Skin epidermis (tissue), 12 donors: ENCODE results near the gene ABHD5.
A peak's percentile ranks its signal among the peaks of the same experiment; 100 is the strongest.
"Not testable (repeated sequence)": the region's sequence is repeated elsewhere in the genome, so short reads cannot be mapped to it uniquely, and the experiment has no call there.

ENCODE experiments used
- H3K27ac ChIP-seq, 21 experiments: fragments of 200-600 bp; sonication (generic) in 11 of 21; one replicate each; pipeline ENCODE4 v1.5.0; 2020; ENCODE audit warnings: mild to moderate bottlenecking in 3 of 21, inconsistent platforms in 2 of 21, moderate library complexity in 2 of 21
- H3K4me3 ChIP-seq, 7 experiments: fragments of 200-600 bp; sonication (generic) in 2 of 7; one replicate each; pipeline ENCODE4 v1.5.0; 2020; ENCODE audit warnings: inconsistent platforms in 2 of 7, mild to moderate bottlenecking in 2 of 7, moderate library complexity in 1 of 7

Gene ABHD5

DNA sequence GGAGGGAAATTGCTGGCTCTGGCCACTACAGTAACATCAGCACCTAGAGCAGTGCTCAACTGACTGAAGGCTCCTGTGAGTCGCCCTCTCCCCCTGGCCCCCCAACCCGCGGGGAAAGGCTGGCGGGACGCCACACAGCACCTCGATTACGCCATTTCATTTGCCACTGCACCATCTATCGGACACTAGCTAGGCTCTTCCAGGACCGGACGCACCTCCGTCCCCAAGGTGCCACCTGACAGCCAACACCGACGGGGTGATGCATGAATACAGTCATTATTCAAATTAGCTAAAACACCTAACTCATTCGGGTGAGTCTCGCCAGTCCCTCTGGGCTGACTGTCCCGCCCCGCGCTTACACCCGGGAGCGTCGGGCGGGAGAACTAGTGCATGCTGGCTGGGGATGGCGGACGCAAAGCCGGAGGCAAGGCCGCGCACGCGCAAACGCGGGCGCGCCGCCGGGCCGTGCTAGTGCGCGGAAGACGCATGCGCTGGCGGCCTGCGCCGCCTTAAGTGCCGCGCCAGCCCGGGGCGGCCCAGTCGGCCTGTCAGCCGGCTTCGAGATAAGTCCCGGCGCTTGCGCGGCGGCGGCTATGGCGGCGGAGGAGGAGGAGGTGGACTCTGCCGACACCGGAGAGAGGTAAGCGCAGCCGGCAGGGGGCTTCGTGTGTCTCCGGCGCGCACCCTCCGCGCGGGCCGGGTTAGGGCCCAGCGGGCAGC lies at the start of gene ABHD5:
TSS of gene ABHD5 (plus strand) at position 539 of the 720 bp plus-strand sequence. CDS start at position 594, 55 bp downstream.
- H3K4me3 ChIP-seq, result peak within 1 kb of the TSS; percentile 68 to 96 (median 85)

DNA sequence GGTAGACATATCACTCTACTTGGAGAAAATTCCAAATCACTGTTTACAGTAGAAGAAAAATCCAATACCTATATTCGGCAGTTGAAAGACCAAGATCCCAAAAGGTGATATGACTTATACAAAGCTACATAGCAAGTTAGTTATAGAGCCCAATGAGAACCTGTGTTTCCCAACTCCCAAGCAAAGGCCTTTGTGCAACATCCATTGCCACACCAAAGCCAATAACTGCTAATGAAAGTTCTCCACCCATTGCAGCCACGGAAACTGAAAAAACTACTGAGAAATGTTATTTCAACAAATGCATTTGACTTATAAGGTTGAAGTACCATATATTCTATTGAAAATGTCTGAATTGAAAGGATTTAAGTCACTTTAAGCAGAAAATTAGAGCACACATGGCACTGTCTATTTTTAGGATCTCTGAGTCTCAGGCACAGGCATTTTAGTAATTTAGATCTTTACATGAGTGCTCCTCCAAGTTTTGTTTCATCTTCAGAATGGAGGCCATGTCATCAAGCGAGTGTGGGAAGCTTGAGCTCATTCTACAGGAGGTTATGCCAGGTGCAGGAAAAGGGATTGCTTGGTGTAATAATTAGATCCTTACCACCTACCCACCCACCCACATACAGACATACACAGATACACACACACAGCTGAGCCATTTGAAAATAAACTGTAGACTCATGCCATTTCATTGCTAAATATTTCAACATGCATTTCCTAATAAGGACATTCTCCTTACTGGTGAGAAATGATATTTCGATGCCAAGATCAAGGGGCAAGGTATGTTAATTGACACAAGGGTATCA lies 49.2 kb upstream of the ABHD5 start:
- Histone ChIP-seq H3K27ac (peak overlapping the region in 1 of 21 experiments; percentile 14), H3K4me3 (no peak overlapping the region)

More for the DNA sequence above, at the start of gene ABHD5:
- H3K27ac ChIP-seq, result peak within 1 kb of the TSS; percentile 86 to 99 (median 95)

DNA sequence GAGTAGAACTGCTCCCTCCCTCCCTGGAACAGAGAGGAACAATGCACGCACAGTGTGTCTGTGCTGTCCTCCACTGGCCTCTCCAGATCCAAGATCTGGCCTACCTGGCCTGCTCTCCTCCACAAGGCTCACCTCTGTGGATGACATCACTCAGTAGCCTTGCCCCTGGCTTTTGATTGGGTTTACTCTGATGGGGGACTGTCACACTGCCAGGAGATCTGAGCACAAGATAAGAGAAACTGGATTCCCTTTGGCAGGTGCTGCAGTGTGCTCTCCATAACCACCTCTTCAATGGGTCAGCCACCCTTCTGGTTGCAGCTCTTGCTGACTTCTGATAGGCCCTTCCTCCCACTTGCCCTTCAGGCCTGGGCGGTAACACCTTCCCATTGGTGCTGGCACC lies 46.3 kb upstream of the ABHD5 start:
- no peak overlapping the region for H3K4me3 ChIP-seq
- no peak overlapping the region for H3K27ac ChIP-seq

DNA sequence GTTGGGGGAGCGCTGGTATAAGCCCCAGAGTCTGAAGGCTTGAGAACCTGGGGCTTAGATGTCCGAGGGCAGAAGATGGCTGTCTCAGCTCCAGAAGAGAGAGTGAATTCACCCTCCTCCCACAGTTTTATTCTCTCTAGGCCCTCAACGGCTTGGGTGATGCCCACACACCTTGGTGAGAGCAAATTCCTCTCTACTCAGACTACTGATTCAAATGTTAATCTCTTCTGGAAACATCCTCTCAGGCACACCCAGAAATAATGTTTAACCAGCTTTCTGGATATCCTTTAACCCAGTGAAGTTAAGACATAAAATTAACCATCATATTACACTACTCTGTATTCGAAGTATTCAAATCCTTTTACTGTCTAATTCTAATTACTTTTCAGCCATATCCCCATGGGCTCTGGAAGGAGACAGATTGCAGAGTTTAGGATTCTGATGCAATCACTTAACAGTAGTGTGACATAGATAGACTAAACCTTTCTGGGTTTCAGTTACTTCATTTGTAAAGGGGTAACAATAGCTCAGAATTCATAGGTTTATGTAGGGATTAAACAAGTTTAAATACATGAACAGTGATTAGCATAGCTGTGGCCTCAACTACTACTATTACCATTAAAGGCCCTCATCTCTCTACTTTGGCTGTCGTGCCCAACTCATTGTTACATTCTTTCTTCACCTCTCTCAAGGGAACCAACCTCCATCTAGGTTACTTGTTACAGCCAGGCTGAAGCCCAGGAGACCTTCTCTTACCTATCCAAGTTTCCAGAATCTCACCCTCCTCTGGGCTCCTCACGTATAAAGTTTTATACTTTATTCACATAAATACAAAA lies 43.2 kb upstream of the ABHD5 start:
- H3K27ac ChIP-seq, result no peak overlapping the region
- H3K4me3 ChIP-seq, result no peak overlapping the region

DNA sequence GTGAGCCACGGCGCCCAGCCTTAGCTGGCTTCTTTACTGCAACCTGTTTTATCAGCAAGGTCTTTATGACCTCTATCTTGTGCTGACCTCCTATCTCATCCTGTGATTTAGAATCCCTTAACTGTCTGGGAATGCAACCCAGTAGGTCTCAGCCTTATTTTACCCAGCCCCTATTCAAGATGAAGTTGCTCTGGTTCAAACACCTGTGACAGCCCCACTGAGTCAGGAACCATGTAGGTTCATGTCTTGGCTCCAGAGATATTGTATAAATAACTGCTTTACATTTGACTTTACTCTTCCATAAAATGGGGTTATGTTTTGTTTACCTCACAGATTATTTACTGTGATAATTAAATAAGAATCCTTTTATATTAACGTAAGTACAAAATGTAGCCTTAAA lies 41.8 kb upstream of the ABHD5 start:
- no peak overlapping the region for H3K4me3 ChIP-seq
- H3K27ac ChIP-seq, result no peak overlapping the region

DNA sequence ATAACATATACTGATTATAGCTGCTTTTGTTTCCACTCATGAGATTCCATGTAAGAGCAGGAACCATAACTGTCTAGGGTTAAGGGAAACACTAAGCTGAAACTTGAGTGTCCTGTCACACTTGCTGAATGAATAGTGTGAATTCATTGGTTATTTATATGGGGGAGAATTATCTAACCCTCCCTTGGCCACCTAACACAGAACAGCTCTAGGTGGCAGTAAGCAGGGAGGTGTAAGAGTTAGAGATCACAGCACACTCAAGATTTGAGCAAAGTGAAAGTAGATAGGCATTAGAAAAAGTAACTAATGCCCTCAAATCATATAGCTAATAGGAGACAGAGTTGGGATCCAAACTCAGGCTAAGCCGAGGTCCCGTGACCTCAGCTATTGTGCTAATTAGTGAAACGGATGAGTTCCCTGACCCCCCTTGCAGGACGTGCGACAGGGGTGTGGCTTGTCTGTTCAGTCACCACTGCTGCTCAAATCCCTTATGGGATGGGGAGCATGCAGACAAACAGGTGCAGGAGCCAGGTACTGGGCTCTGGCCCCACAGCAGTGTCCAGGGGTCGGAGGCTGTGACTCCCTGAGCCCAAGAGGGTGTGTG lies 41.3 kb upstream of the ABHD5 start:
- Histone ChIP-seq H3K4me3 (no peak overlapping the region), H3K27ac (no peak overlapping the region)

DNA sequence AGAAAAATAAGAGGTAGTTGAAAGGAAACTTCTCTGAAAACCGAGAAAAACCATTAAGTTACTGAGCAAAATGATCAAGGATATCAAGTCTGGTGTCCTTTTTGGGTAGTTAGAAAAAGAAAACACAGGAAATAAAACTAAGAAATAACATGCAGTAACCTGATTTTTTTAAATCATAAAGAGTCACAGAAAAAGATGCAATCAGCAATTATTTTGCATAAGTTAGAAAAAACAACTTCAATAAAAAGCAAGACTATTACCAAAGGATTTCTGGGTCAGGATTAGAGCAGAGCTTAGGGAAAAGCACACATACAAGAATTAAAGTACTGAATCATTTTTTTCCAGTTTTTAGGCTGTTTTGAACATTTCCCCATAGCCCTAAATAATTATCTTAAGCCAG lies 40.4 kb upstream of the ABHD5 start:
- H3K27ac ChIP-seq, result no peak overlapping the region
- H3K4me3 ChIP-seq, result no peak overlapping the region

DNA sequence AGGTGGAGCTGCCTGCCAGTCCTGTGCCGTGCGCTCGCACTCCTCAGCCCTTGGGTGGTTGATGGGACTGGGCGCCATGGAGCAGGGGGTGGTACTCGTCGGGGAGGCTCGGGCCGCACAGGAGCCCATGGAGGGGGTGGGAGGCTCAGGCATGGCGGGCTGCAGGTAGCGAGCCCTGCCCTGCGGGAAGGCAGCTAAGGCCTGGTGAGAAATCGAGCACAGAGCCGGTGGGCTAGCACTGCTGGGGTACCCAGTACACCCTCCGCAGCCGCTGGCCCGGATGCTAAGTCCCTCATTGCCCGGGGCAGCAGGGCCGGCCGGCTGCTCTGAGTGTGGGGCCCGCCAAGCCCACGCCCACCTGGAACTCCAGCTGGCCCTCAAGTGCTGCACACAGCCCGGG lies 34.3 kb upstream of the ABHD5 start:
- not testable (repeated sequence) for H3K27ac ChIP-seq, H3K4me3 ChIP-seq

DNA sequence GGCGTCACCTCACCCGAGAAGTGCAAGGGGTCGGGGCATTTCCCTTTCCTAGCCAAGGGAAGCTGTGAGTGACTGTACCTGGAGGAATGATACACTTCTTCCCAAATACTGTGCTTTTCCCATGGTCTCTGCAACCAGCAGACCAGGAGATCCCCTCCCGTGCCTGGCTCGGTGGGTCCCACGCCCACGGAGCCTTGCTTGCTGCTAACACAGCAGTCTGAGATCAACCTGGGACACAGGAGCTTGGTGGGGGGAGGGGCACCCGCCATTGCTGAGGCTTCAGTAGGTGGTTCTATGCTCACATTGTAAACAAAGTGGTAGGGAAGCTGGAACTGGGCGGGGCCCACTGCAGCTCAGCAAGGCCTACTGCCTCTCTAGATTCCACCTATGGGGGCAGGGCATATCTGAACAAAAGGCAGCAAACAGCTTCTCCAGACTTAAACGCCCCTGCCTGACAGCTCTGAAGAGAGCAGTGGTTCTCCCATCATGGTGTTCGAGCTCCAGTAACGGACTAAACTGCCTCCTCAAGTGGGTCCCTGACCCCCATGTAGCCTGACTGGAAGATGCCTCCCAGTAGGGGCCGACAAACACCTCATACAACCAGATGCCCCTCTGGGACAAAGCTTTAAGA lies 31.4 kb upstream of the ABHD5 start:
- no peak overlapping the region for H3K27ac ChIP-seq
- no peak overlapping the region for H3K4me3 ChIP-seq

DNA sequence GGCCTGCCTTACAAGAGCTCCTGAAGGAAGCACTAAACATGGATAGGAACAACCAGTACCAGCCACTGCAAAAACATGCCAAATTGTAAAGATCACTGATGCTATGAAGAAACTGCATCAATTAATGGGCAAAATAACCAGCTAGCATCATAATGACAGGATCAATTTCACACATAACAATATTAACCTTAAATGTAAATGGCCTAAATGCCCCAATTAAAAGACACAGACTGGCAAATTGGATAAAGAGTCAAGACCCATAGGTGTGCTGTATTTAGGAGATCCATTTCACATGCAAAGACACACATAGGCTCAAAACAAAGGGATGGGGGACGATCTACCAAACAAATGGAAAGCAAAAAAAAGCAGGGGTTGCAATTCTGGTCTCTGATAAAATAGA lies 29.4 kb upstream of the ABHD5 start:
- H3K27ac ChIP-seq, H3K4me3 ChIP-seq: not testable (repeated sequence)

DNA sequence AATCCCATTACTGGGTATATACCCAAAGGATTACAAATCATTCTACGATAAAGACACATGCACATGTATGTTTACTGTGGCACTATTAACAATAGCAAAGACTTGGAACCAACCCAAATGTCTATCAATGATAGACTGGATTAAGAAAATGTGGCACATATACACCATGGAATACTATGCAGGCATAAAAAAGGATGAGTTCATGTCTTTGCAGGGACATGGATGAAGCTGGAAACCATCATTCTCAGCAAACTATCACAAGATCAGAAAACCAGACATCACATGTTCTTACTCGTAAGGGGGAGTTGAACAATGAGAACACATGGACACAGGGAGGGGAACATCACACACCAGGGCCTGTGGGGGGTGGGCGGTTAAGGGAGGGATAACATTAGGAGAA lies 25.7 kb upstream of the ABHD5 start:
- not testable (repeated sequence) for H3K27ac ChIP-seq, H3K4me3 ChIP-seq

DNA sequence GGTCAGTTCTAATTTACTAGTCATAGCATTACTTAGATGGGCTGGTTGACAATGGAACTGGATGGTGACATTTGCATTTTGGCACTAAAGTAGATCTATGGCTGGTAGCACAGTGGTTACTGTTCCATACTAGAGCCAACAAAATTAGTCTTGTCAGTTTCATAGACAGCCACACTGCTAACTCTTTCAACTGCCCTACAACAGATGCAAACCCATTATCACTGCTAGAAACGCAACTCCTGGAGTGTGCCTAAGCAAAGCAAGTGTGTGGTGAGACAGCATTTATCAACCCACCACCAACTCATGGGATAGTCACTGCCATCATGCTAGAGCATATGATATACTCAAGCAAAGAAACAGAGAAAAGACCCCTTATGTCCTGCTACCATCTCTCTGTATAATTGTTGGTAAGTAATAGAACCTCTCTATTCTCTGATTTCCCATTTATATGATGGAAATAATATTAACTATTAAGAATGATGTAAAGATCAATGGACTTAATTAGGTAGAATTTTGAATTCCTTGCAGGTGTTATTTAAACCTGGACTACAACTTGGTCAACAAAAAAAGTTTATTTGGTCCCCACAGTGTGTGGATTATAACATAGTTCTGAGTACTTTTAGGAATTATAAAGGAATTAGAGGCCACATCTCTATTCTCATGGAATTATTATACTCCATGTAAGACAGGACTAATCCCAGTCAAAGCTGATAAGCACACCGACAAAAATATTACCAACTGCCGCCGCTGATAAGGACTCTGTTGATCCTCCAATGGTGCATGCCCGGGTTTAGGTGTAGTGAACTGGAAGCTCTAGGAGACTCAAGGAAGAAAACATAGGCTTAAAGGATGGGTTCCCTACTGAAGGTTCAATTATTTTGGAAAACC lies 19.9 kb upstream of the ABHD5 start:
- H3K4me3 ChIP-seq, result no peak overlapping the region
- H3K27ac ChIP-seq, result no peak overlapping the region

DNA sequence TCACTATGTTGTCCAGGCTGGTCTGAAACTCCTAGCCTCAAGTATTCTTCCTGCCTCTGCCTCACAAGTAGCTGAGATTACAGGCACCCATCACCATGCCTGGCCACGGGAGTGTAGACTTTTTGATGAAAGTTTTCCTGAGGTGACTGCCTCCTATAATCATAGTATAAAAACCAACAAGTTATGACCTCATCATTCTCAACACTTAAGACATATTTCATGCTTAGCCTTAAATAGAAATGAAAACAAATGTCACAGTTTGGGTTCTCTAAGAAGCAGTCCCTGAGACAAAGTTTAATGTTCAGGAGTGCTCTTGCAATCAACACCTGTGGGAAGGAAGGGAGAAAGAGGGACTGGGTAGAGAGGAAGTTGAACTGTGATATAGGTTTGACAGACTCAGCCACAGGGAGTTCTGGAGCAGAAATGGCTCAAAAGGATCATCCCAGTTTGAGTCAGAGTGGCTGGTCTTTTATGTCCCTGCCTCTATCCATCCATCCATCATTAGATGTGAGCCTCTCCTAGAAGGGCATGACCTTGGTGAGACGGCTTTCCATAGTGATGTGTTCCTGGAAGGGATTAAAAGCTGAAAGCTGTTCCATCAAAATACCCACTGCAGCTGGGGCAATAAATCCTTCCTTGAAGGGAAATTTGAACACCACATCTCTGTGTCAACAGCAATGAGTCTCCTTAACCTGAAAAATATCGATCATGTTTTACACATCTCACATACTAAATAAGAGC lies 16.2 kb upstream of the ABHD5 start:
- Histone ChIP-seq H3K27ac (no peak overlapping the region), H3K4me3 (no peak overlapping the region)

DNA sequence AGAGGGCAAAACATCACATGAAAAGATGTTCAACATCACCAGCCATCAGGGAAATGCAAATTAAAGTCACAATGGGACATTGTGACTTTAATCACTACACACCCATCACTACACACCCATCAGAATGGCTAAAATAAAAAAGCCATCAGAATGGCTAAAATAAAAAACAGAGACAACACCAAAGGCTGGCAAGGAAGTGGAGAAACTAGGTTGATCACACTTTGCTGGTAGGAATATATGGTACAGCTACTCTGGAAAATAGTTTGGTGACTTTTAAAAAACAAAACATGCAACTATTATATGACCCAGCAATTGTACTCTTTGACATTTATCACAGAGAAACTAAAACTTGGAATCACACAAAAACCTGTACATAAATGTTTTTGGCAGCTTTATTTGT lies 15.1 kb upstream of the ABHD5 start:
- no peak overlapping the region for H3K27ac ChIP-seq
- H3K4me3 ChIP-seq, result no peak overlapping the region

DNA sequence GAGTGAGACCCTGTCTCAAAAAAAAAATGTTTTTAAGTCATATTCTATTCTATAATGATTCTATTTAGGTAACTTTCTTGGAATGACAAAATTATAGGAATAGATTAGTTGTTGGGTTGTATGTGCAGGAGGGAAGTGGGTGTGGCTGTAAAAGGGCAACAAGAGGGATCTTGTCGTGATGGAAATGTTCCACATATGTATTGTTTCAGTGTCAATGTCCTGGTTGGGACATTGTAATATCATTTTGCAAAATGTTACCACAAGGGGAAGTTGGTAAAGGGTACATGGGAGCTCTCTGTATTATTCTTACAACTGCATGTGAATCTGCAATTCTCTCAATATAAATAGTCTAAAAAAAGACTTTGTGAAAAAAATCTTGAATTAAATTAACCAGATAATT lies 14.3 kb upstream of the ABHD5 start:
- no peak overlapping the region for H3K27ac ChIP-seq
- no peak overlapping the region for H3K4me3 ChIP-seq

DNA sequence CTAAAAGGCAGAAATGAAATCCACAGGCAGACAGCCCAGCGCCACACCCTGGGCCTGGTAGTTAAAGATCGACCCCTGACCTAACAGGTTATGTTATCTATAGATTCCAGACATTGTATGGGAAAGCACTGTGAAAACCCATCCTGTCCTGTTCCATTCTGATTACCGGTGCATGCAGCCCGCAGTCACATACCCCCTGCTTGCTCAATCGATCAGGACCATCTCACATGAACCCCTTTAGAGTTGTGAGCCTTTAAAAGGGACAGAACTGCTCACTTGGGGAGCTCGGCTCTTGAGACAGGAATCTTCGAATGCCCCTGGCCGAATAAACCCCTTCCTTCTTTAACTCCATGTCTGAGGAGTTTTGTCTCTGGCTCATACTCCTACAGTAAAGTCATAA lies 12.4 kb upstream of the ABHD5 start:
- not testable (repeated sequence) for H3K27ac ChIP-seq, H3K4me3 ChIP-seq

DNA sequence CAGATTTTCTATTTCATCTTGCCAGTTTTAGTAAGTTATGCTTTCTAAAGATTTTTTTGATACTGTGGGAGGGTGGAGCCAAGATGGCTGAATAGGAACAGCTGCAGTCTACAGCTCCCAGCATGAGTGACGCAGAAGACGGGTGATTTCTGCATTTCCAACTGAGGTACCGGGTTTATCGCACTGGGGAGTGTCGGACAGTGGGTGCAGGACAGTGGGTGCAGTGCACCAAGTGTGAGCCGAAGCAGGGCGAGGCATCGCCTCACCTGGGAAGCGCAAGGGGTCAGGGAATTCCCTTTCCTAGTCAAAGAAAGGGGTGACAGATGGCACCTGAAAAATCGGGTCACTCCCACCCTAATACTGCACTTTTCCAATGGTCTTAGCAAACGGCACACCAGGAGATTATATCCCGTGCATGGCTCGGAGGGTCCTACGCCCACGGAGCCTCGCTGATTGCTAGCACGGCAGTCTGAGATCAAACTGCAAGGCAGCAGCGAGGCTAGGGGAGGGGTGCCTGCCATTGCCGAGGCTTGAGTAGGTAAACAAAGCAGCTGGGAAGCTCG lies 11.8 kb upstream of the ABHD5 start:
- H3K27ac ChIP-seq, H3K4me3 ChIP-seq: not testable (repeated sequence)

DNA sequence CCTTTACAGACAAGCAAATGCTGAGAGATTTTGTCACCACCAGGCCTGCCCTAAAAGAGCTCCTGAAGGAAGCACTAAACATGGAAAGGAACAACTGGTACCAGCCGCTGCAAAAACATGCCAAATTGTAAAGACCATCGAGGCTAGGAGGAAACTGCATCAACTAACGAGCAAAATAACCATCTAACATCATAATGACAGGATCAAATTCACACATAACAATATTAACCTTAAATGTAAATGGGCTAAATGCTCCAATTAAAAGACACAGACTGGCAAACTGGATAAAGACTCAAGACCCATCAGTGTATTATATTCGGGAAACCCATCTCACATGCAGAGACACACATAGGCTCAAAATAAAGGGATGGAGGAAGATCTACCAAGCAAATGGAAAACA lies 9.9 kb upstream of the ABHD5 start:
- H3K27ac ChIP-seq, H3K4me3 ChIP-seq: not testable (repeated sequence)
